ENCODE results near the gene NOS1. TPM values are rescaled to one million over a fixed set of nuclear protein-coding genes. Genes with fewer than 3 reads are reported as not detected.
A peak's percentile ranks its signal among the peaks of the same experiment; 100 is the strongest.
"Not testable (repeated sequence)": the region's sequence is repeated elsewhere in the genome, so short reads cannot be mapped to it uniquely, and the experiment has no call there.

Gene NOS1
- polyA plus RNA-seq, 4 donors = 0.78 to 0.82 (median 0.82) TPM

DNA sequence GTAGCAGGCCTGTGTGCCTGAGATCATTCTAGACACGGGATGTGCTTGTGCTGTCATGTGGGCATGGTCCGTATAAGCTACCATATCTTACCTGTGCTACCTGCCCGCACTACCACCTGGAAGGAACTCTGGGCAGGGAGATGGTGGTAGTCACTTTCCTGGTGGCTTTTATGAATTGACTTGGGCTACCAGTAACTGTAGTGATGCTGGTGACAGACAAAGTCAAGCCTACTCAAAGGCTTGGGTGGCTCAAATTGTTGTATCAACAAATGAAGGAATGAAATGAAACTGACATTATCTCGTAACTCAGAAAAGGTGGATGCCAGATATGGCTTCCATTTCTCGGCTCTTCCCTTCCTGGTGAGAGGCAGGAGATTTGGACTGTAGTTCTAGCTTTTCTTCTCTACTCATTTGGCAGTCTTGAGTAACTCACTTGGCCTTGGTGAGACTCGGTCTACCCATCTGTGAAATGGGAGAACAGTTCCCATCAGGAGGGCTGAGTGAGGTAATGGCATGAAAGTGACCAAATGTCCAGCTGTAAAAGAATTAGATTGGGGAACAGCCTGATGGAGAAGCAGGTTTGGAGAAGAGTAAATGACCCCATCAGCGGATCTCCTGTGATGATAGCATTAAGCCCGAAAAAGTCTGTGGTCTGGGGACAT is 81.3 kb downstream of the NOS1 start:
- DNase-seq (ENCODE audit: low read depth in 4 of 4, low spot score in 2 of 4) = no peak

DNA sequence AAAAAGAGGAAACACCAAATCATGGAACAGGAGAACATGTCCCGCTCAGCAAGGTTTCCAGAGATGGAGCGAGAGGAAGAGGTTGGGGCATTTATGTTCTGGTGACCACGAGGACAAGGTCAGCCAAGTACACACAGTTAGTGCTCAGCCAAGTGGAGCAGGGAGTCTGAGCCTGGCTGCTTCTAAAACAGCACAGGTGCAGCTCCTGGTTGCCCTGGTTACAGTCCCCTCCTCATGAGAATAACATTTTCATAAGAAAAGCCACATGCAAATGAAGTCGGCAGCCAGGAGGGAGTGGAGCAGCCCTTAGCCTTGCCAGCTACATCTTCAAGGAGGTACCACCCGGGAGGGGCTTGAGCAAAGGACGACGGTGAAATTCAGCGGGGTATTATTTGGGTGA is 81.8 kb downstream of the NOS1 start:
- peak in 1 of 4 donors; percentile 2 for DNase-seq (ENCODE audit: low read depth in 4 of 4, low spot score in 2 of 4)

DNA sequence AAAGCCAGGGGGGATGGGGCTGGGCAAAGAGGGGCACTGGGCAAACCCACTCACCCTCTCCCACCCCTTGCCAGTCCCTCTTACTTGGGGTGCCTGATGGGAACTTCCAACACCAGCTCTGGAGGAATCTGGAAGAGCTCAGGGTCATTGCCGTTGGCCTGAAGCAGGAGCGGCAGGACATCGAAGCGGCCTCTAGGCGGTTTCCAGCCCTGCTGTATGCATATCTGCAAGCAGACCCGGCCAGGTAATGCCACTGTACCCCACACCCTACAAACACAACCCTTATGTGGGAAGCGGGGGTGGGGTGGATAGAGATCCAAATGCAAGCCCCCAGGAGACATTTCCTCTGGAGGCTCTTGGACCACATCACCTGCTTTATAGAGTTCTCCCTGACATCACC is 83.6 kb downstream of the NOS1 start:
- no peak for DNase-seq (ENCODE audit: low read depth in 4 of 4, low spot score in 2 of 4)

DNA sequence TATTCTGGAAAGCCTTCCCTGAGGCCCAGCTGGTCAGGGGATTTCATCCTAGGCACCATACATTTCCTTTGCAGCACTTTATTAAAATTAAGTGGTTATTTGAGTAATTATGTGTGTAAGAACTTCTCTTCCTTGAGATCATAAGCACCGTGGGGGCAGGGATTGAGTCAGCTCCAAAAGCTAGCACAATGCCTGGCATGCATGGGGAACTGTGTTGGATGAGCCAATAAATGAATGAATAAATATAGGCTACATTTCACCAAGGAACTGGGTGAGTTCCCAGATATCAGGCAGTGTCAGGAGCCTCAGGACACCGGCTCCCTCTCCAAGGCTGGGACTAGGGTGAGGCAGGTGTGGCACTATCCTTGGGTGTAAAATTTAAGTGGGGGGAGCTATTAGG is 88.3 kb downstream of the NOS1 start:
- DNase-seq (ENCODE audit: low read depth in 4 of 4, low spot score in 2 of 4) = no peak

DNA sequence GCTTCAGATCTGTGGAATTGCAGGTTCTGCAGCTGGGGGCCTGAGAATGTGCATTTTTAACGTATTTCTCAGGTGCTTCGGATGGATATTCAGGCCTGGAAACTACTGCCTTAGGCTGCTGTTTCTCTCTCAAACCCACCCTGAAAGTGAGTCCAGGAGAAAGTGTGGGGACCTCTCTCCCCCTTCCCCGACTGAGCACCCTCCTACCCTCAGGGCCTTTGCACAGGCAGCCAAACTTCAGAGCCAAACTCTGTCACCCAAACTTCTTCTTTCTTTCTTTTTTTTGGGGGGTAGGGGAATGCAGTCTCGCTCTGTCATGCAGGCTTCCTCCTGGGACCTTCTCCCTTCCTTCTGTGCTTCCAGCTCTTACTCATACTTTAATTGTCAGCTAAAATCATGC is 88.7 kb downstream of the NOS1 start:
- no peak for DNase-seq (ENCODE audit: low read depth in 4 of 4, low spot score in 2 of 4)

DNA sequence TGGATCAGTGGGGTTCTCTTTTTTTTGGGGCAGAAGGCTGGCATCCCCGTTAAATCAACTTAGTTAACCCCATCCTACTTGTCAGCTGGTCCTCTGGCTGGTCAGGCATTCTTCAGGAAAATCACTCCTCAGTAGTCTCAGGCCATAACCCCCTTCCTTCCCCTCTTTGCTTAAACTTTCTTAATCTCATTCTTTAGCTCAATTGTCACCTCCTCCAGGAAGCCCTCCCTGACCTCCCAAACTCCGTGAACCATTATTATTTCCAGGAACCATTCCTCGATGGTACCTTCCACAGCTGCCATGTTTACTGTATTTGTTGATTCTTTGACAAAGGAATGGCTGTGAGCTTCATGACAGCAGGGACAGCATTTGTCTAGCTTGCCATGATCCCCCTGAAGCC is 98.7 kb downstream of the NOS1 start:
- no peak for DNase-seq (ENCODE audit: low read depth in 4 of 4, low spot score in 2 of 4)

DNA sequence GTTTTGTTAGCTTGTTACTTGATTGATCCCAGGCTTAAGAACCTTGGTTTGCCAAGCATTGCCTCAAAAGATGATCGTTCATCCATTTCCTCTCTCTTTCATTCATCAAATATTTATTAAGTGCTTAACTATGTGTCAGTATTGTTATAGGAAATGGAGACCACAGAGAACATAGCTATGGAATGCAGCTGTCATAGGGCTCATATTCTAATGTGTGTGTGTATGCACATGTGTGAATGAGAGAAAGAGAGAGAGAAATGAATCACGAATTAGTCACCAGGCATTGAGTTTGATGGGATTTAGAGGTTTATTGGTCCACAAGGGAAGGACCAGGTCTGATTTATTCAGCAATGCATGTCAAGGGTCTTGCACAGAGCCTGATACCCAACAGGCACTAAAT is 100.2 kb downstream of the NOS1 start:
- no peak for DNase-seq (ENCODE audit: low read depth in 4 of 4, low spot score in 2 of 4)

DNA sequence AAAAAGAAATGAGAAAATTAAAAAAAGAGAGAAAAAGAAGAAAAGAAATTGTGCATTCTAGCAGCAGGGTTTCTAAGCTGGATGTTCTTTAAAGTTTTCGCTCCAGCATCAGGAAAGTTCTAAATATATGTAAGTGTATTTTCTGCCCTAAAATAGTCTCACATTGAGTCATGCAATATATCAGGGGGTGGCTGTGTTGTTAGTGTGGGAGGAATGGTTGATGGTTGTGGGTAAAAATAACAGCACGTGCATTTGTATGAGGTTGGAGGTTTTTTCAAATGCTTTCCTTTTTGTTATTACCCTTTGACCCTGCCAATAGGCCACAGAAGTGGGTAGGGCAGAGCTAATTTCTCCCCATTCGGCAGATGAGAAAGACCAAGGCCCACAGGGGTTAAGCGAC is 106.0 kb downstream of the NOS1 start:
- DNase-seq (ENCODE audit: low read depth in 4 of 4, low spot score in 2 of 4) = no peak

DNA sequence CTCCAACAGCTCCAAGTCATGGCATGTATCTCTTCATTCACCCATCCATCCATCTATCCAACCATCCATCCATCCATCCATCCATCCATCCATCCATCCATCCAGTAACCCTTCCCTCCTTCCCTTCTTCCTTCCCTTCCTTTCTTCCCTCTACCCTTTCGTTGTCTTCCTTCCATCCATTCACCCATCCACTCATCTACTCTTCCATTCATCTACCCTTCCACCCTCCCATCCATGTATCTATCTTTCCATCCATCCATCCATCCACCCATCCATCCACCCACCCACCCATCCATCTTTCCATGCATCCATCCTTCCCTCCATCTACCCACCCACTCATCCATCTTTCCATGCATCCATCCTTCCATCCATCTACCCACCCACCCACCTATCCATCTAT is 117.9 kb downstream of the NOS1 start:
- DNase-seq (ENCODE audit: low read depth in 4 of 4, low spot score in 2 of 4) = no peak

DNA sequence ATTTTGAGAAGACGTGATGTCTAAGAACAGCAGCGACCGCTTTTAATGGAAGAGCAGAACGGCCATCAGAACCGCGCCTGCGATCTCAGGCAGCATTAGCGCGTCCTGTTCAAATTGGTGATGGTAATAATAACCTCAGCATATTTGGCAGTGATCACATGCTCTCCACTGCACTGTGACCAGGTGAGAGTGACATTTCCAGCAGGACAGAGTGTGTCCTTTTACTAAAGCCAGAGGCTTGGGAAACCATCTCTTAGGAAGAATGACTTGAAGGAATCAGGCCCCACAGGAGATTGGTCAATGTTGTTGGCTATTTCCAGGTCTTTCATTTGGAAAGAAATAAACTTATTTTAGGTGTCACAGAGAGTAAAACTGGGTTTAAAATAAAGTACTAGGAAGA is 119.7 kb downstream of the NOS1 start:
- DNase-seq (ENCODE audit: low read depth in 4 of 4, low spot score in 2 of 4) = no peak

DNA sequence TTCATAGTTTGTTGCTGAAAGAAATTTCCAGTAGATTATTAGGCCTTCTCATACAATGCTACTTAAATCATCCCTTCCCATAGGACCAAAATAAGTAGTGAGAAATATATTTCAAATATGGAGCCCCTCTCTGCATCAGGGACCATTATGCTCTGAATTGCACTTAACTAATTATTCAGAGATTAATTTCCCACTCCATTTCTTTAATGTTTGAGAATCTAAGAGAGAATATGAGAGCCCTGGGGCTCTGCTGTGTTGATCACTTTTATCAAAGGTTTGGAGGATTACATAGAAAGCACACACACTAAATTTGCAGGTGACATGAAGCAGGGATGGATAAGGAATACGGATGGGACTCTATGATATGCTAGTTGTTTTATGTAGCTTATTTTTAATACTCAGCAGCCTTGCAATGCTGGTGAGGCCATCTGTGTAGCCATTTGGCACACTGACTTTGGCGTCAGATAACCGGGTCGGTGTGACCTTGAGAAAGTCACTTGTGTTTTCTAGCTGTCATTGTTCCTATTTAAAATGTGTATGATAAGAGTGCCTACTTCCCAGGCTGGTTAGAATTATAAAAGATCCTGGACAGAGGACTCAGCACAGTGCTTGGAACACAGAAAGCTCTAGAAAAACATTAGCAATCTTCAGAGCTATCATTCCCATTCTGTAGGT is 121.2 kb downstream of the NOS1 start:
- DNase-seq (ENCODE audit: low read depth in 4 of 4, low spot score in 2 of 4) = no peak

DNA sequence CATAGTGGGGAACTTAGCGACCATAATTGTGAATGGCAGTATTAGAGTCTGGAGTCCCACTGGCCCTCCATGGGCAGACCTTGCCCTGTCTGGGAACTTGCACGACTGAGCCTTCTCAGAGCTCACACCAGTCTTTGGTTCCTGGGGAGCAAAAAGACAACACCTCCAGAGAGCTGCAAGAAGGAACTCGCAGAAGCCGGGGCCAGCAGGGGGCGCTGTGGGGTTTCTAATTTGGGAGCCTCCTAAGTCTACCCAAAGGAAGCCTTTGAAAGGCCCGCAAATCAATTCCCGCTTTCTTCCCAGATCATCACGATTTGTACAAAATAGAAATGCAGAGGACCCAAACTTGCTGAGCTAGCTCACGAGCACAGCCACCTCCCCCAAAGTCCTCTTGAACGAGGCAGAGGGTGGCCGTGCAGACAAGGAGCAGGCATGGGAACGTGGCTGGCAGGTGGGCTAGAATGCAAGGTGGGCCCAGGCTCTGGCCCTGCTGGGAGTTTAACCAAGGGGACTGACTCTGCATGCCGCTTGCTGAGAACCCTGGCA is 124.9 kb downstream of the NOS1 start:
- DNase-seq (ENCODE audit: low read depth in 4 of 4, low spot score in 2 of 4) = peak; percentile 19 to 50 (median 36)

DNA sequence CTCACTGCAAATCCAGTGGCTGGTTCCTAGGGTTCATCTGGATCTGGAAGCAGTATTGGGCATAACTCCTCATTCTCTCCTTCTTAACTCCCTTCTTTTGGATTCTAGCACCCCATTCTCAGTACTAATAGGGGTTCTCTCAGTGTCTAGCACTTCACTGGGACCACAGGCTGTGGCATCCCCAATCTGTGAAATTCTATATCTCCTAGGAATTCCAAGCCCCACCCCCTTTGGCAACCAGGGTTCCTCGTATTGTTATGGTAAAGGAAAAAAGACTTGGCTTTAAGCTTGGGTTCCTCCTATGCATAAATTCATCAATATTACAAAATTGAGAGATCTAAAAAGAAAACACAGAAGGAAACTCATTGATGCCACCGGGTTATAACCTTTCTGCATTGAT is 126.2 kb downstream of the NOS1 start:
- no peak for DNase-seq (ENCODE audit: low read depth in 4 of 4, low spot score in 2 of 4)

DNA sequence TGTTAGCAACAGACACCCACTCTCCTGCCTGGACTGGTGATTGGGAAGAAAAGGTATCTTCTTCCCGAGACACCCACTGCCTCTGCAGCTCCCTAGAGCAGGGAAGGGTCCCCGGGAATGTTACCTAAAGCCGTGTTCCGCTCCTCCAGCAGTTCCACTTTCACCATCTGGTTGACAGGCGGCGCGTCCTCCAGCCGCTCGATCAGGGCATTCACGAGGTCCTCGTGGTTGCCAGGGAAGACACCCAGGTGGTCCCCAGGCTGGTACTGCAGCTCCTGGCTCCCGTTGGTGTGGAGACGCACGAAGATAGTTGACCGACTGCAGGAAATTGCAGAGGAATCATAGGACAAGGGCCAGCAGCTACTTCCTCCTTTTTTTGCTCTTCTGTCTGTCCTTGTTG is 127.0 kb downstream of the NOS1 start:
- DNase-seq (ENCODE audit: low read depth in 4 of 4, low spot score in 2 of 4) = no peak

DNA sequence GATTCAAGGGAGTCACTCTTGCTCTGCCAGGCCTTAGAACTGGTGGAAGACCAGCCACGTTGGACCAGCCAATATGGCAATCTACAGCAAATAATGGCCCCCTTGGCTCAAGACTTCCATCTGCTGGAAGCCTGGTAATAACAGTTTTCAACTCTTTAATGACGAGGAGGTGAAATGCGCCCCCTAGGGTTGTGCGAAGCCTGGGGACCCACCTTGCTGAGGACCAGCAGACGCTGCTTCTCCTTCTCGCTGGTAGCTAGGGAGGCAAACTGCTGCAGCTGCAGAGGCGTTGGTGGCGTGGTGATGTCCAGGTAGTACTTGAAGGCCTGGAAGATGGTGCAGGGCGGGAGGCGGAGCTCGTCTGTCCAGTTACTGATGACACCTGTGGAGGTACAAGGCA is 129.7 kb downstream of the NOS1 start:
- no peak for DNase-seq (ENCODE audit: low read depth in 4 of 4, low spot score in 2 of 4)

DNA sequence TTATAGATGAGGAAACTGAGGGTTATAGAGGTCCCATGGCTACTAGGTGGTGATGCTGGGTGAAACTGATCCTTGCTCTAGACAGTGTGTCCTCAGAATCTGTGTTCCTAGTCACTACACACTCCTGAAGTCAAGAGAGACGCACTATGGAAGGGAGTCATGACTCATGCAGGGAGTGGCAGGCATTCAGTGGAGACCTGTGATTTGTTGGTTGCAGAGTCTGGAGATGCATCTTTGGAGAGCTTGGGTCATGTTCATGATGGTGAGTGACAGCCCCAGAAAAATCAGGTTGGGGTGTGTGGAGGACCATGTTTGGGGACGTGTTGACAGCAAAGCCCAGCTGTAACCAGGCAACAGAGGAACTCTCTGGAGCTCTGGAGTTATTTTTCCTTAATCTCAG is 133.2 kb downstream of the NOS1 start:
- DNase-seq (ENCODE audit: low read depth in 4 of 4, low spot score in 2 of 4) = no peak

DNA sequence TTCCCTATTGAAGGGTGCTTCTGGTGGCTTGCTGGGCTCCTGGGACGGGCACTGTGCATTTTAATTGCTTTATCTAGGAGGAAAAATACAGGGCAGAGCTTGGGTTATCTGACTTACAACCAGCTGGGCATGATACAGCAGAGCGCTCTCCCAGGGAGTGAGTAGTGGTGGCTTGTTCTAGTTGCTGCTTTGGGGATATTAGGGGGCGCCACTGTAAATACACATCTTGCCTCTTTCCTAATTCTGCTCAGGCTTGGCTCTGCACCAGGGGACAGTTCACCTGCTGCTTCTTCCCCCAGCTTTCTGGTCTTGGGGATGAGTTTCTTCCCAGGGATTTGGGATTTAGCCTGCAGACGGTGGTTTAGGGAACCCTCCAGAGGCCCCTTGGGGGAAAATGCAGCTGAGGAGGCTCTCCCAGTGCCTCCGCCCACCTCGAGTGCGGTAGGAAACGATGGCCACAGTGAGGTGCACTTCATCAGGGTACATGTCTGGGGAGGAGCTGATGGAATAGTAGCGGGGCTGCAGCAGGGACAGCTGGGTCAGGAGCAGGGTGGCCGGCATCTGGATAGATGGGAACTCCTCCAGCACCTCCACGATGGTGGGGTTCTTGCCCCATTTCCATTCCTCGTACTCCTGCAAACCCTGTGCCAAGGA is 134.3 kb downstream of the NOS1 start:
- DNase-seq (ENCODE audit: low read depth in 4 of 4, low spot score in 2 of 4) = no peak

DNA sequence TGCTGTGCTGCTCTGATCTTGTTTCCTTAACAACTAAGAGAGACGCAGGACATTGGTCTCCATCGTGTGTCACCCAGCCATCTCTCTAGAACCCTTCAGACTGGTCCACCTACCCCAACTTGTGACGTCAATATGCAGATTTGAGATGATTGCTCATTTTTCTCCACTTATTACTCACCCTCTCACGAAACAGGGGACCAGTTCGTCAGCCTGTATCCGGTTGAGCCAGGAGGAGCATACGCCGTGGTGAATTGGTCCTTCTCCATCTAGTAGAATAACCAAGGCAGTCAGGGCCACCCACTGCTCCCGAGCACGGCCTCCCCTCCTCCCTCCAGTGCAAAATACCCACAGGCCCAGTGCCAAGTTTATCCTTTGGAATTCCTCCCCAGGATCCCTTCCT is 134.9 kb downstream of the NOS1 start:
- DNase-seq (ENCODE audit: low read depth in 4 of 4, low spot score in 2 of 4) = no peak

DNA sequence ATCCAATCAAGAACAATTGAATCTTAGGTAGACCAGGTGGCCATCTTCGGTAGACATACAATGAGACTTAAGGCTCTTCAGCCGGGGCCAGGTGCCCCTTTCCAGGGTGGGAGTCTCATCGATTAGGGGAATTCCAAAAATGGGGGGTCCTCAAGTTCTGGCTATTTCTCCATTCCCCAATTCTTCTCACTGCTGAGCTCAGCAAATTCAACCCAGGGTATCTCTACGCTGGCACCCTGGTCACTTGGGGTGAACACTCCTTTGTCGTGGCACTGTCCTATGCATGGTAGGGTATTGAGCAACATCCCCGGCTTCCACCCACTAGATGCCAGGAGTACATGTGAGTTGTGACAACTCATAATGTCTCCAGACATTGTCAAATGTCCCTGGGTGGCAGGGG is 136.2 kb downstream of the NOS1 start:
- DNase-seq (ENCODE audit: low read depth in 4 of 4, low spot score in 2 of 4) = no peak

DNA sequence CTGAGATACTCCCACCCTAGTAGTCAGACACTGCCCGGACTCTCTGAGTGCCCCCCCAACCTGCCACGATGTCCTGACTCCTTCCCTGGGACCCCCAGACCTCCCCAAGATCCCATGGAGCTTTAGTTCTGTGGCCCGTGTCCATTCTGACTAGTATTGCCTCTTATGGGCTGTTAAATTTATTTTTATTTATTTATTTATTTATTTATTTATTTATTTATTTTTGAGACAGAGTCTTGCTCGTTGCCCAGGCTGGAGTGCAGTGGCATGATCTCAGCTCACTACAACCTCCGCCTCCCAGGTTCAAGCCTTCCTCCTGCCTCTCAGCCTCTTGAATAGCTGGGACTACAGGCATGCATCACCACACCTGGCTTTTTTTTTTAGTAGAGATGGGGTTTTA is 140.5 kb downstream of the NOS1 start:
- not testable (repeated sequence) for DNase-seq (ENCODE audit: low read depth in 4 of 4, low spot score in 2 of 4)

DNA sequence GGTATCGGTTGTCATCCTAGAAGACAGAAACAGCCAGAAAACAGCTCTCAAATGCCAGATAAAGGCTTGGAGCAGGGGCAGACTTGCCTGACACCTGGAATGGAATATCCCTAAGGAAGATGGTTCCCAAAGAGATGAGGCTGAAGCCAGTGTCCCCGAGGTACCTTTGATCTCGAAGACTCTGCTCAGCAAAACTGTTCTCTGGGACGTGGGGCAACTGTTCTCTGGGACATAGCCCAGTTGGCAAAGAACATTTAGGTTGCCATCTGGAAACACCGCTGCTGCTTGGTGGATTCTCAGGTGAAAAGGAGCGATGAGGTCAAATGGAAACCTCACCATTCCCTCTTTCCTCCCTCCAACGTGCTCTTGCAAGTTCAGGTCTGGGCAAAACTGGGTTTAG is 143.3 kb downstream of the NOS1 start:
- DNase-seq (ENCODE audit: low read depth in 4 of 4, low spot score in 2 of 4) = no peak

DNA sequence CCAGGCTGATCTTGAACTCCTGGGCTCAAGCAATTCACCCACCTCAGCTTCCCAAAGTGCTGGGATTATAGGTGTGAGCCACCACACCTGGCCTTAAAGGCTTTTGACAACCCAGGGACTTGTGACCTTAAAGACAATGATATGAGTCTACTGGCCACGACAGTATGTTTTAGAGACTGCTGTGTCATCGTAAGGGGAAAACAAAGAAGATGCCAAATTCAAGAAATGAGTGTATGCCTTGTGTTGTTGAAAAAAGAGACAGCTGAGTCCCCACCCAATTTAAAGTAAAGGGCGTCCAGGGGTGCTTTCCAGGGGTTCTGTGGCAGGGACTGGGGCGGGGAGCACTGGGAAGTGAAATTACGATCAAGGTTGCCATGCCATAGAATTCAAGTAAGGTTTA is 144.7 kb downstream of the NOS1 start:
- DNase-seq (ENCODE audit: low read depth in 4 of 4, low spot score in 2 of 4) = no peak
